GM23248 (cell line): ENCODE measurements around the gene TMTC1. TPM values are rescaled to one million over a fixed set of nuclear protein-coding genes. Genes with fewer than 3 reads are reported as not detected.

ENCODE experiments used
- DNase-seq: peaks from one replicate; pipeline ENCODE4 v3.0.0-alpha.2; 2015
- H2AFZ ChIP-seq: fragments of 200-600 bp; sonication (generic); 2 replicates; pipeline ENCODE4 v1.6.1; 2016; ENCODE audit warnings: antibody characterized with exemption
- H3F3A ChIP-seq: fragments of 200-600 bp; sonication (generic); 2 replicates; pipeline ENCODE4 v1.6.1; 2016; ENCODE audit warnings: mild to moderate bottlenecking, antibody characterized with exemption, mixed run types; ENCODE audit not compliant: insufficient read depth
- H3K27ac ChIP-seq: fragments of 200-600 bp; sonication (generic); 2 replicates; pipeline ENCODE4 v1.5.1; 2016; ENCODE audit warnings: mild to moderate bottlenecking
- H3K27me3 ChIP-seq: fragments of 200-600 bp; sonication (generic); replicated peaks from 2 replicates; pipeline ENCODE4 v1.6.1; 2016; ENCODE audit warnings: mild to moderate bottlenecking; ENCODE audit not compliant: insufficient read depth
- H3K36me3 ChIP-seq: fragments of 200-600 bp; sonication (generic); 2 replicates; pipeline ENCODE4 v1.6.1; 2016; ENCODE audit warnings: low read depth, mild to moderate bottlenecking
- H3K4me1 ChIP-seq: fragments of 200-600 bp; sonication (generic); 2 replicates; pipeline ENCODE4 v1.6.1; 2016; ENCODE audit warnings: mild to moderate bottlenecking; ENCODE audit not compliant: insufficient read depth
- H3K4me2 ChIP-seq: fragments of 200-600 bp; sonication (generic); one replicate; pipeline ENCODE4 v1.6.1; 2016; ENCODE audit warnings: mild to moderate bottlenecking; ENCODE audit not compliant: unreplicated experiment
- H3K4me3 ChIP-seq: fragments of 200-600 bp; sonication (generic); 2 replicates; pipeline ENCODE4 v1.5.1; 2016; ENCODE audit warnings: mild to moderate bottlenecking
- H3K79me2 ChIP-seq: fragments of 200-600 bp; sonication (generic); 2 replicates; pipeline ENCODE4 v1.6.1; 2016; ENCODE audit warnings: mild to moderate bottlenecking; ENCODE audit not compliant: insufficient read depth
- H3K9ac ChIP-seq: fragments of 200-600 bp; sonication (generic); 2 replicates; pipeline ENCODE4 v1.6.1; 2016; ENCODE audit warnings: mild to moderate bottlenecking
- H3K9me2 ChIP-seq: fragments of 200-600 bp; sonication (generic); 2 replicates; pipeline ENCODE4 v1.6.1; 2016; ENCODE audit warnings: mixed run types, mild to moderate bottlenecking, moderate library complexity; ENCODE audit not compliant: insufficient read depth
- H3K9me3 ChIP-seq: fragments of 200-600 bp; sonication (generic); one replicate; pipeline ENCODE4 v1.6.1; 2017; ENCODE audit warnings: low read depth
- H4K20me1 ChIP-seq: fragments of 200-600 bp; sonication (generic); 2 replicates; pipeline ENCODE4 v1.6.0; 2016; ENCODE audit not compliant: insufficient read depth
- EZH2 ChIP-seq: fragments of 200-600 bp; sonication (generic); IDR thresholded peaks from 2 replicates; pipeline ENCODE4 v1.6.1; 2018; ENCODE audit warnings: antibody characterized with exemption, mild to moderate bottlenecking; ENCODE audit not compliant: insufficient read depth, poor library complexity, severe bottlenecking
- EZH2phosphoT487 ChIP-seq: fragments of 200-600 bp; sonication (generic); IDR thresholded peaks from 2 replicates; pipeline ENCODE4 v1.6.1; 2018; ENCODE audit warnings: antibody characterized with exemption, moderate library complexity, mild to moderate bottlenecking, low read depth; ENCODE audit not compliant: insufficient read depth
- WGBS, 2 experiments: methylation state at CpG; one replicate each; pipeline ENCODE4 v1.1.6; 2015 to 2017; ENCODE audit warnings: low lambda C conversion rate in 2 of 2, low coverage in 1 of 2; ENCODE audit errors: missing lambda C conversion rate in 2 of 2; 5-methylcytosine and 5-hydroxymethylcytosine counted together
- in situ Hi-C: fragments of 300-500 bp; cut with MboI; formaldehyde crosslinking; loops from 2 replicates; pipeline ENCODE4 v1.15.0; 2020
- polyA plus RNA-seq: library from polyadenylated mRNA; unstranded; fragments of >200 nt; fragmentation: Nextera tagmentation; extraction: Ambion mirVana; gene quantifications from 2 replicates; pipeline ENCODE4 v1.2.1, GENCODE V29; 2016
- total RNA-seq: library from RNA; depleted of rRNA; stranded (reverse); fragments of >200 nt; shearing (Covaris generic); gene quantifications from 2 replicates; pipeline ENCODE4 v1.2.3, GENCODE V29; 2014

Gene TMTC1
- total and polyA plus RNA-seq, 2 experiments from 2014 or later = 6.8 to 25.3 TPM

DNA sequence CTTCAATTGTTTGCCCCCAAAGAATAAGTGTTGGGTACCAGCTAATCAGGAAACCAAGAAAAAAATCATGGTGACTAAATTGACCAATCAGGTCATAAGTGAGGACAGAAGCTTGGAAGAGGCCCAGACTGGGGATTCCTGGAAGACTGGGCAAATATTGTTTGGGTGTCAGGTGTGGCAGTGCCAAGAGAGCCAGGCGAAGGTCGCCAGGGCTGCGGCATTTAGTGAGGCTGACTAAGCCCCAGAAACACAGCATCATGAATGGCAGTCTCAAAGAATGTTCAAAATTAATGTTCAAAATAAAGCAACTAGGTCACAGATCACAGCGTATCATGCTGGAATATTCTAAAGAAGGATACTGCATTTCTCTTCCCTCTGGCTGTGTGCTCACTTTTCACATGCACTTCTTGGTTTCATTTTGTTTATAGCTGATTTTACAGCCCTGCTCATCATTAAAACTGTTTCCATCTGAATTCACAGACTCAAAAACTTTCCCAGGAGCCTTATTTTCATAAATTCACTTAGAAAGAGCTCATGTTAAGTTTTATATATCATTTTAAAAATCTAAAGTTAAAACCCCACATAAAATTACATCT lies 201.0 kb downstream of the TMTC1 start:
- H3K4me1 ChIP-seq = 0 out of 2 replicates have a peak, but pooled peaks cover 17% of the 10 kb centered on the region
- 76 to 83% methylated on average over 4 of the region's 4 CpGs for WGBS, 2 experiments
- H3K4me3 ChIP-seq = no peak overlapping the region
- no peaks in the 10 kb centered on the region for H3K9me3 ChIP-seq
- H3K9me2 ChIP-seq = no peaks in the 10 kb centered on the region
- no peaks in the 10 kb centered on the region for H3K79me2 ChIP-seq
- no peak for TF ChIP-seq EZH2phosphoT487
- TF ChIP-seq EZH2 = no peak
- H3K36me3 ChIP-seq = no peaks in the 10 kb centered on the region
- no peaks in the 10 kb centered on the region for H4K20me1 ChIP-seq
- no peak overlapping the region for H2AFZ ChIP-seq
- DNase-seq = peak; percentile 3
- no peak overlapping the region for H3K27ac ChIP-seq
- no peaks in the 10 kb centered on the region for H3K27me3 ChIP-seq
- in situ Hi-C loops = no loop called here
- no peak overlapping the region for H3K9ac ChIP-seq
- no peaks in the 10 kb centered on the region for H3F3A ChIP-seq
- no peak overlapping the region for H3K4me2 ChIP-seq

DNA sequence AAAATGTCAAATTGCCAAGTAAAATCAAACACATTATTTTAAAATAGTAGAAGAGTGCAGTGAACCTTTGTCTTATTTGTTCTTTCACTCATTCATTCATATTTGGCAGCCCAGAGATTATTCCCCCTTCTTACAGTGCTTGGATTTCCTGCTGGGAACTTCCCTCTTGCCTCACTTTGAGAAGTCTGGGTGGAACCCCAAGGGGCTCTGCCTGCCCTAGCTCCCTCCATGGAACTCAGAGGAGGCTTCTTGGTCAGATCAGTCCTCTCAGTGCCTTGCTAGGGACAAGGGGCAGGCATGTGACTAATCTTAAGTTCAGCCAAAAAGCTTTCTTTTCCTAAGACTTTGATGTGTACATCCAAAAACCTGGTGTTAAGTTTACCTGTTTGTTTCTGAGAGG lies 201.6 kb downstream of the TMTC1 start:
- H3F3A ChIP-seq = no peaks in the 10 kb centered on the region
- 0 out of 2 replicates have a peak, but pooled peaks cover 17% of the 10 kb centered on the region for H3K4me1 ChIP-seq

DNA sequence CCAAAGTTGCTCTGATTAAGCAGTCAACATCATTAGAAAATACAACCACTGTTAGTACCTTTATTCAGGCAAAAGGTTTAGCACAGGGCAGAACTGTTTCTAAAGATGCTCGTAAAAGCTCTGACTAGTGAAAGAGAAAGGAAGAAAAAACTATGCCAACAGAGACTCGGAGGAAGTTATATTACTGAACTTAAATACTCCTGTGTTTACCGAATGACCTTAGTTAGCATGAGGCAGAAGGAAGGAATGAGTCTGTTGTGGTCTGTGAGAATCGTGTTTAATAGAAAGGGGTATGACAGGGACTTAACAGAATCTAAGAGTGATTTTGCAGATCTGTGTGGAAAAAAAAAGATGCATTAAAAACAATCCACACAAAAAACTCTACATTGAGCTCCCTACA lies 202.1 kb downstream of the TMTC1 start:
- no peak overlapping the region for H3K4me2 ChIP-seq
- DNase-seq = peak; percentile 56
- H3K27me3 ChIP-seq = no peaks in the 10 kb centered on the region
- no peaks in the 10 kb centered on the region for H3K9me3 ChIP-seq
- WGBS, 2 experiments = 79 to 82% methylated on average over 4 of the region's 4 CpGs
- no peaks in the 10 kb centered on the region for H4K20me1 ChIP-seq
- no peak overlapping the region; the same call in 1 of the 2 replicates for H3K9ac ChIP-seq
- TF ChIP-seq EZH2phosphoT487 (no peak), EZH2 (no peak)
- H3K36me3 ChIP-seq = no peaks in the 10 kb centered on the region
- H3F3A ChIP-seq = no peaks in the 10 kb centered on the region
- no peak overlapping the region for H2AFZ ChIP-seq
- in situ Hi-C loops = no loop called here
- 0 out of 2 replicates have a peak, but pooled peaks cover 17% of the 10 kb centered on the region for H3K4me1 ChIP-seq
- no peaks in the 10 kb centered on the region; the same call in 1 of the 2 replicates for H3K9me2 ChIP-seq
- H3K4me3 ChIP-seq = no peak overlapping the region
- peak overlapping the region; percentile 23 for H3K27ac ChIP-seq
- no peaks in the 10 kb centered on the region for H3K79me2 ChIP-seq

More for the DNA sequence above, 201.6 kb downstream of the TMTC1 start:
- Histone ChIP-seq H3K9me3 (no peaks in the 10 kb centered on the region), H3K4me2 (no peak overlapping the region), H3K4me3 (no peak overlapping the region), H3K27ac (peak overlapping the region; percentile 23; the same call in 1 of the 2 replicates), H3K79me2 (no peaks in the 10 kb centered on the region), H2AFZ (no peak overlapping the region), H3K9me2 (no peaks in the 10 kb centered on the region), H3K27me3 (no peaks in the 10 kb centered on the region), H4K20me1 (no peaks in the 10 kb centered on the region), H3K36me3 (no peaks in the 10 kb centered on the region), H3K9ac (no peak overlapping the region; the same call in 1 of the 2 replicates)
- in situ Hi-C loops = no loop called here
- TF ChIP-seq EZH2 (no peak), EZH2phosphoT487 (no peak)
- no peak for DNase-seq

DNA sequence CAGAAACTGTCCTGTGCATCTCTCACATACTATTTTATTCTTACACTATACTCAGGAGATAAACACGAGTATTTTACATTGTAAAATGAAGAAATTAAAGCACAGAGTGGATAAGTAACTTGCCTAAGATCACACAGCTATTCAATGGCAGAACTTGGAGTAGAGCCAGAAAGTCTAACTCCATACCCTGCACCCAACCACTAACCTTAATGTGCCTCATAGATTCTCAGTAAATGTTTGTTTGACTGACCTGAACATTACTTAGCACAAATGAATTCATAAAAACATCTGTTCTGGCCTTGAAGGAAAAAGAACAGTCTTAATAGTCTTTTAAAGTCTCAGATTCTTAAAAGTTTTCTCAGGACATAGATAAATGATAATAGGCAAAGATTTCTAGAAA lies 202.8 kb downstream of the TMTC1 start:
- Histone ChIP-seq H3K4me1 (0 out of 2 replicates have a peak, but pooled peaks cover 17% of the 10 kb centered on the region), H3K79me2 (no peaks in the 10 kb centered on the region), H3K36me3 (no peaks in the 10 kb centered on the region), H3K4me2 (no peak overlapping the region), H3K9me2 (no peaks in the 10 kb centered on the region; the same call in 1 of the 2 replicates), H3K4me3 (no peak overlapping the region), H3K9me3 (no peaks in the 10 kb centered on the region), H3F3A (no peaks in the 10 kb centered on the region), H3K27me3 (no peaks in the 10 kb centered on the region), H3K9ac (no peak overlapping the region), H3K27ac (no peak overlapping the region; the same call in 1 of the 2 replicates), H2AFZ (no peak overlapping the region), H4K20me1 (no peaks in the 10 kb centered on the region)
- no peak for DNase-seq
- 64 to 67% methylated on average over 1 of the region's 1 CpG for WGBS, 2 experiments
- no peak for TF ChIP-seq EZH2
- no peak for TF ChIP-seq EZH2phosphoT487
- in situ Hi-C loops = no loop called here

DNA sequence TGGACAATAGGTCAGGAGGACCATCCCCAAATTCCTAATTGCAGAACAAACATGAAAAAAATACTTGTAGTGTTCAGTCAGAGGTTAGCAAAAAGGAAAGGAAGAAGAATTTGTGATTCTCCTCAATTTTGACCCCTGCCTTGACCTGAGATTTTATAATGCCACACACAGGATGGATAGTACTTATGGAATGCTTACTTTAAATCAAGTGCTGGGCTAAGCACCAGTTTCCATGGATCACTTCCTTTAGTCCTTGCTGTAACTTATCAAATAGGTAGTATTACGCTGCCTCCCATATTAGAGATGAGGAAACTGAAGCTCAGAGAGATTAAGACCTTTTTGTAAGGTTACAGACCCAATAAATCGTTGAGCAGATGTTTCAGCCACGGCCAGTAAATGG lies 205.0 kb downstream of the TMTC1 start:
- in situ Hi-C loops = no loop called here
- H4K20me1 ChIP-seq = no peaks in the 10 kb centered on the region
- H3K27ac ChIP-seq = no peak overlapping the region
- TF ChIP-seq EZH2 (no peak), EZH2phosphoT487 (no peak)
- H3K9ac ChIP-seq = no peak overlapping the region
- no peak overlapping the region for H2AFZ ChIP-seq
- no peaks in the 10 kb centered on the region for H3K36me3 ChIP-seq
- peak; percentile 5 for DNase-seq
- 0 out of 2 replicates have a peak, but pooled peaks cover 17% of the 10 kb centered on the region for H3K4me1 ChIP-seq
- no peak overlapping the region for H3K4me3 ChIP-seq
- no peak overlapping the region for H3K4me2 ChIP-seq
- H3F3A ChIP-seq = no peaks in the 10 kb centered on the region
- no peaks in the 10 kb centered on the region for H3K79me2 ChIP-seq
- WGBS, 2 experiments = 54 to 60% methylated on average over 3 of the region's 3 CpGs
- H3K9me2 ChIP-seq = no peaks in the 10 kb centered on the region; the same call in 1 of the 2 replicates
- H3K27me3 ChIP-seq = no peaks in the 10 kb centered on the region
- H3K9me3 ChIP-seq = no peaks in the 10 kb centered on the region
